K562 (cell line): Measurements from ENCODE around the gene FXYD4. TPM values are rescaled to one million over a fixed set of nuclear protein-coding genes. Genes with fewer than 3 reads are reported as not detected.

Source experiments
- ATF3 ChIP-seq, 2 experiments: fragments of 450-650 bp in 1 of 2; sonication (generic) in 1 of 2; formaldehyde crosslinking in 1 of 2; IDR thresholded peaks in 1 of 2; conservative IDR thresholded peaks in 1 of 2; 2 replicates each; pipeline versions ENCODE4 v1.6.1 to v1.8.1; 2016 to 2023; ENCODE audit warnings: mild to moderate bottlenecking in 2 of 2, moderate library complexity in 2 of 2, inconsistent platforms in 1 of 2, missing genetic modification reagents in 1 of 2
- BCLAF1 ChIP-seq, 2 experiments: fragments of 450-650 bp in 1 of 2; IDR thresholded peaks; 2 replicates each; pipeline ENCODE4 v1.6.1; 2011 to 2017; ENCODE audit warnings: low read depth in 2 of 2, antibody characterized with exemption in 1 of 2, borderline replicate concordance in 1 of 2, low read length in 1 of 2, mild to moderate bottlenecking in 1 of 2, mixed read lengths in 1 of 2; ENCODE audit not compliant: control insufficient read depth in 1 of 2
- CTCFL ChIP-seq: IDR thresholded peaks from 2 replicates; pipeline ENCODE4 v1.6.1; 2011; ENCODE audit warnings: borderline replicate concordance, low read depth, mild to moderate bottlenecking, moderate library complexity, low read length; ENCODE audit not compliant: insufficient read depth, poor library complexity, severe bottlenecking
- DPF2 ChIP-seq: fragments of 450-650 bp; IDR thresholded peaks from 2 replicates; pipeline ENCODE4 v1.6.1; 2016
- ILK ChIP-seq: fragments of 450-650 bp; IDR thresholded peaks from 2 replicates; pipeline ENCODE4 v1.6.1; 2016; ENCODE audit warnings: missing genetic modification characterization, low read depth, mild to moderate bottlenecking, missing compliant biosample characterization, moderate library complexity, borderline replicate concordance
- LCOR ChIP-seq: sonication (generic); formaldehyde crosslinking; IDR thresholded peaks from 2 replicates; pipeline ENCODE4 v1.8.0; 2022; ENCODE audit warnings: mild to moderate bottlenecking, missing genetic modification reagents
- MLLT1 ChIP-seq, 2 experiments: fragments of 450-650 bp; IDR thresholded peaks; 2 replicates each; pipeline ENCODE4 v1.6.1; 2016
- MYBL2 ChIP-seq, 2 experiments: fragments of 450-650 bp in 1 of 2; sonication (generic) in 1 of 2; formaldehyde crosslinking in 1 of 2; IDR thresholded peaks; 2 replicates each; pipeline versions ENCODE4 v1.6.1 to v1.8.1; 2017 to 2022; ENCODE audit warnings: borderline replicate concordance in 1 of 2, inconsistent platforms in 1 of 2, low read depth in 1 of 2, mild to moderate bottlenecking in 1 of 2, missing genetic modification reagents in 1 of 2, moderate library complexity in 1 of 2
- NEUROD1 ChIP-seq: fragments of 150-350 bp; IDR thresholded peaks from 2 replicates; pipeline ENCODE4 v1.6.1; 2014; ENCODE audit warnings: borderline replicate concordance, low read length, low read depth; ENCODE audit not compliant: partially characterized antibody
- POLR2AphosphoS2 ChIP-seq: IDR thresholded peaks from 2 replicates; pipeline ENCODE4 v1.6.1; 2012; ENCODE audit warnings: low read length, improper control_type of control experiment
- RBM22 ChIP-seq: fragments of 200-400 bp; formaldehyde crosslinking; IDR thresholded peaks from 2 replicates; pipeline ENCODE4 v1.6.1; 2018; ENCODE audit warnings: low read length, low read depth; ENCODE audit not compliant: poor library complexity, severe bottlenecking
- THRA ChIP-seq: fragments of 450-650 bp; IDR thresholded peaks from 2 replicates; pipeline ENCODE4 v1.6.1; 2017; ENCODE audit warnings: mild to moderate bottlenecking, moderate library complexity
- XRCC3 ChIP-seq: fragments of 450-650 bp; IDR thresholded peaks from 2 replicates; pipeline ENCODE4 v1.6.1; 2017; ENCODE audit warnings: mild to moderate bottlenecking, moderate library complexity
- ZNF24 ChIP-seq: fragments of 450-650 bp; IDR thresholded peaks from 2 replicates; pipeline ENCODE4 v1.6.1; 2016
- polyA plus RNA-seq, 8 experiments: library from polyadenylated mRNA; depleted of rRNA in 4 of 8; stranded (reverse) in 5 of 8; unstranded in 3 of 8; fragments of >200 nt; fragmentation: Nextera tagmentation in 2 of 8; fragmentation: Illumina TruSeq in 1 of 8; extraction: Ambion mirVana in 2 of 8; extraction: Trizol in 1 of 8; gene quantifications; 2 replicates each; pipeline versions ENCODE4 v1.2.1 to v1.2.3, GENCODE V29; 2011 to 2014; ENCODE audit warnings: inconsistent platforms in 1 of 8, missing spikeins in 1 of 8
- total RNA-seq, 7 experiments: library from RNA; depleted of rRNA in 6 of 7; stranded (reverse); fragments of >200 nt in 6 of 7; fragmentation: Illumina TruSeq in 2 of 7; extraction: Trizol in 2 of 7; gene quantifications; 2 replicates each; pipeline versions ENCODE4 v1.2.1 to v1.2.3, GENCODE V29; 2011 to 2021; ENCODE audit warnings: low replicate concordance in 1 of 7

The FXYD4 gene
- total and polyA plus RNA-seq, 9 of the 15 experiments (the other 6 are each of a cell fraction or from before 2014, with no cell fraction given), result not detected

- TF ChIP-seq NEUROD1 (no peak), ATF3 (IDR thresholded peaks at IDR 0.05) (peak; percentile 46), ATF3 (CRISPR knock-in tag; conservative IDR thresholded peaks at IDR 0.05) (no peak), POLR2AphosphoS2 (peak; percentile 28; the same call in 1 of the 2 replicates), RBM22 (no peak), XRCC3 (no peak), MLLT1 (IDR thresholded peaks at IDR 0.05) (peak; percentile 76; a peak in 2 of 4 replicates), DPF2 (peak; percentile 64), THRA (no peak), ZNF24 (no peak), CTCFL (no peak), ILK (tag) (no peak), LCOR (no peak), MYBL2 (IDR thresholded peaks at IDR 0.05; ENCODE audit: low read depth) (0 out of 2 replicates have a peak, but pooled peaks have one; percentile 14), MYBL2 (CRISPR knock-in tag; IDR thresholded peaks at IDR 0.05; ENCODE audit: borderline replicate concordance) (no peak), BCLAF1 (IDR thresholded peaks at IDR 0.05; ENCODE audit: borderline replicate concordance in 1 of 2, control insufficient read depth in 1 of 2, low read depth in 2 of 2, low read length in 1 of 2) (0 out of 4 replicates have a peak, but pooled peaks of 1 of the 2 experiments have one; percentile 17)
Measured at GRCh38 chr10:43399320-43400310, 28.2 kb downstream of the FXYD4 start (continued).
